HEK293 (cell line): ENCODE measurements around the gene TMED9.
"Not testable (repeated sequence)": the region's sequence is repeated elsewhere in the genome, so short reads cannot be mapped to it uniquely, and the experiment has no call there.

Source experiments
- CTCF ChIA-PET: fragments of 350-600 bp; formaldehyde crosslinking; extraction: SDS; loops from one replicate; lab custom pipeline; 2021; ENCODE audit warnings: antibody characterized with exemption; lab: Yijun Ruan, JAX
- POLR2A ChIA-PET: fragments of 300-600 bp; formaldehyde crosslinking; extraction: SDS; loops from one replicate; lab custom pipeline; 2020; ENCODE audit warnings: antibody characterized with exemption, inconsistent platforms; lab: Yijun Ruan, JAX
- H3K27ac ChIP-seq: fragments of 200-500 bp; sonication (Bioruptor generic); 2 replicates; pipeline ENCODE4 v1.5.1; 2014; ENCODE audit warnings: low read depth, low read length, control low read depth, inconsistent platforms; ENCODE audit errors: extremely low read depth
- H3K36me3 ChIP-seq, 2 experiments: fragments of 200-500 bp in 1 of 2; sonication (Bioruptor generic) in 1 of 2; 1 replicate in 1 of 2; 2 replicates in 1 of 2; pipeline ENCODE4 v1.5.1; 2014 to 2017; ENCODE audit warnings: inconsistent platforms in 2 of 2, low read length in 2 of 2; ENCODE audit not compliant: control insufficient read depth in 2 of 2, insufficient read depth in 1 of 2
- H3K4me1 ChIP-seq: fragments of 200-500 bp; sonication (Bioruptor generic); 2 replicates; pipeline ENCODE4 v1.5.1; 2014; ENCODE audit warnings: mild to moderate bottlenecking, low read length, inconsistent platforms; ENCODE audit not compliant: control insufficient read depth, insufficient read depth
- H3K4me3 ChIP-seq: 2 replicates; pipeline ENCODE4 v1.5.1; 2011; ENCODE audit warnings: low read depth, mild to moderate bottlenecking, control low read depth, low read length, moderate library complexity
- H3K9me3 ChIP-seq: fragments of 200-500 bp; sonication (Bioruptor generic); 2 replicates; pipeline ENCODE4 v1.5.1; 2014; ENCODE audit warnings: low read depth, low read length, inconsistent platforms; ENCODE audit not compliant: control insufficient read depth, insufficient read depth
- ZNF146 ChIP-seq: fragments of 450-650 bp; formaldehyde crosslinking; IDR thresholded peaks from 2 replicates; pipeline ENCODE4 v1.5.1; 2016; ENCODE audit warnings: missing biosample characterization, missing genetic modification characterization
- TF ChIP-seq, protein P1 (sequence below): fragments of 450-650 bp; formaldehyde crosslinking; IDR thresholded peaks from 2 replicates; pipeline ENCODE4 v1.5.1; 2016; ENCODE audit warnings: missing biosample characterization, missing genetic modification characterization
- TF ChIP-seq, protein P2 (sequence below): fragments of 450-650 bp; formaldehyde crosslinking; IDR thresholded peaks from 2 replicates; pipeline ENCODE4 v1.5.1; 2016; ENCODE audit warnings: missing biosample characterization, missing genetic modification characterization

TMED9 gene

DNA sequence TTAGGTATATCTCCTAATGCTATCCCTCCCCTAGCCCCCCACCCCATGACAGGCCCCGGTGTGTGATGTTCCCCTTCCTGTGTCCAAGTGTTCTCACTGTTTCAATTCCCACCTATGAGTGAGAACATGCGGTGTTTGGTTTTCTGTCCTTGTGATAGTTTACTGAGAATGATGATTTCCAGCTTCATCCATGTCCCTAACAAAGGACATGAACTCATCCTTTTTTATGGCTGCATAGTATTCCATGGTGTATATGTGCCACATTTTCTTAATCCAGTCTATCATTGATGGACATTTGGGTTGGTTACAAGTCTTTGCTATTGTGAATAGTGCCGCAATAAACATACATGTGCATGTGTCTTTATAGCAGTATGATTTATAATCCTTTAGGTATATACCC, 42.9 kb downstream of the TMED9 start:
- CTCF ChIA-PET, POLR2A ChIA-PET, H3K9me3 ChIP-seq, H3K4me1 ChIP-seq, H3K4me3 ChIP-seq, H3K27ac ChIP-seq, H3K36me3 ChIP-seq: not testable (repeated sequence)
- TF ChIP-seq, protein P1, sequence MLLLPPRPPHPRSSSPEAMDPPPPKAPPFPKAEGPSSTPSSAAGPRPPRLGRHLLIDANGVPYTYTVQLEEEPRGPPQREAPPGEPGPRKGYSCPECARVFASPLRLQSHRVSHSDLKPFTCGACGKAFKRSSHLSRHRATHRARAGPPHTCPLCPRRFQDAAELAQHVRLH: peak; percentile 56; the same call in 1 of the 2 replicates
- TF ChIP-seq ZNF146 (tag by site-specific recombination): peak; percentile 96
- TF ChIP-seq, protein P2, sequence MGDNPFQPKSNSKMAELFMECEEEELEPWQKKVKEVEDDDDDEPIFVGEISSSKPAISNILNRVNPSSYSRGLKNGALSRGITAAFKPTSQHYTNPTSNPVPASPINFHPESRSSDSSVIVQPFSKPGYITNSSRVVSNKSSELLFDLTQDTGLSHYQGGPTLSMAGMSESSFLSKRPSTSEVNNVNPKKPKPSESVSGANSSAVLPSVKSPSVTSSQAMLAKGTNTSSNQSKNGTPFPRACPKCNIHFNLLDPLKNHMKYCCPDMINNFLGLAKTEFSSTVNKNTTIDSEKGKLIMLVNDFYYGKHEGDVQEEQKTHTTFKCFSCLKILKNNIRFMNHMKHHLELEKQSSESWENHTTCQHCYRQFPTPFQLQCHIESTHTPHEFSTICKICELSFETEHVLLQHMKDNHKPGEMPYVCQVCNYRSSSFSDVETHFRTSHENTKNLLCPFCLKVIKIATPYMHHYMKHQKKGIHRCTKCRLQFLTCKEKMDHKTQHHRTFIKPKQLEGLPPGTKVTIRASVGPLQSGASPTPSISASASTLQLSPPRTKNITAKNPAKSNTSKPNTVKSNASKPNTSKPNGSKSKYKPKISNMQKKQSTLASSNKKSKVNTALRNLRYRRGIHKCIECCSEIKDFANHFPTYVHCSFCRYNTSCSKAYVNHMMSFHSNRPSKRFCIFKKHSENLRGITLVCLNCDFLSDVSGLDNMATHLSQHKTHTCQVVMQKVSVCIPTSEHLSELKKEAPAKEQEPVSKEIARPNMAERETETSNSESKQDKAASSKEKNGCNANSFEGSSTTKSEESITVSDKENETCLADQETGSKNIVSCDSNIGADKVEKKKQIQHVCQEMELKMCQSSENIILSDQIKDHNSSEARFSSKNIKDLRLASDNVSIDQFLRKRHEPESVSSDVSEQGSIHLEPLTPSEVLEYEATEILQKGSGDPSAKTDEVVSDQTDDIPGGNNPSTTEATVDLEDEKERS (tag by site-specific recombination): 0 out of 2 replicates have a peak, but pooled peaks have one; percentile 60

DNA sequence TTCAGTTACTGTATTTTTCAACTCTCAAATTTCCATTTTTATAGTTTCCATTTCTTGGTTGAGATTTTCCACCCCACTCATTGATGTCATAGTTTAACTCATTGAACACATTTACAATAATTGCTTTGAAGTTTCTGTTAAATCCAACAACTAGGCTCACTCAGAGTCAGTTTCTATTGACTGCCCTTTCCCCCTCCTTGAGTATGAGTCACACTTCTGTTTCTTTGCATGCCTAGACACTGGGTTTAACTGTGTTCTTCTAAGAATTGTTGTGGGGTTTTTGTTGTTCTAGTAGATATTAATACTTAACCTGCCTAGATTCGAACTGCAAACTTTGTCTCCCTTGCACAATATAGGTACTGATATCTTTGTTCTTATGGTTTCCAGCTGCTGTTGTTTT, 53.5 kb downstream of the TMED9 start:
- H3K36me3 ChIP-seq, POLR2A ChIA-PET, H3K4me1 ChIP-seq, H3K9me3 ChIP-seq, H3K4me3 ChIP-seq, H3K27ac ChIP-seq, CTCF ChIA-PET: not testable (repeated sequence)
